GM06990 (cell line): ENCODE data around the gene PIM1.

Source experiments
- DNase-seq: peaks from one replicate; pipeline ENCODE4 v3.0.0-alpha.2; 2011; ENCODE audit not compliant: insufficient read length; ENCODE audit errors: extremely low read depth
- H3K27me3 ChIP-seq: replicated peaks from 2 replicates; pipeline ENCODE4 v1.6.0; 2011; ENCODE audit warnings: low read length; ENCODE audit not compliant: control insufficient read depth, insufficient read depth
- H3K36me3 ChIP-seq: 2 replicates; pipeline ENCODE4 v1.5.1; 2011; ENCODE audit warnings: low read length; ENCODE audit not compliant: control insufficient read depth, insufficient read depth
- H3K4me3 ChIP-seq: replicated peaks from 2 replicates; pipeline ENCODE4 v1.5.1; 2011; ENCODE audit warnings: low read depth, mild to moderate bottlenecking, control low read depth, low read length
- TF ChIP-seq, protein P1 (sequence below): IDR thresholded peaks from 2 replicates; pipeline ENCODE4 v1.5.1; 2011; ENCODE audit warnings: low read length, control low read depth, mild to moderate bottlenecking, inconsistent platforms; ENCODE audit not compliant: insufficient read depth, poor library complexity, severe bottlenecking

The PIM1 gene

DNA sequence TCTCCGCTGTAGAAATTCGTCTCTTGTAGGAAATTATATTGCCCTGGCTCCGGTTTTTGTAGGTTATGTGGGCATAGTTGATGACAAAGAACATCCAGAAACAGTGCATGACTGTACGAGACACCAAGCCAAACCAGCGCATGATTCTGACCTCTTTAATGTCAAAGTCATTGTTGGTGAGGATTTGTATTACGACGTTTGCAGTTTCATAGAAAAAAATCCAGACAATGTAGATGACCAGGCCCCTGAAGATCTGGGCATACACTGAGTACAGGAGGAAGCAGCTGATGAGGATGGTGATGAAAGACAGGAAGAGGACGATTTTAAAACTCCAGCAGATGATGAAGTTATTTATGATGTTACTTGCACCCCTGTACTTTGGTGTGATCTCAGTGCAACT lies 48.6 kb downstream of the PIM1 start:
- Histone ChIP-seq H3K36me3 (no peaks in the 10 kb centered on the region), H3K4me3 (no peak overlapping the region), H3K27me3 (no peaks in the 10 kb centered on the region)
- TF ChIP-seq, protein P1, sequence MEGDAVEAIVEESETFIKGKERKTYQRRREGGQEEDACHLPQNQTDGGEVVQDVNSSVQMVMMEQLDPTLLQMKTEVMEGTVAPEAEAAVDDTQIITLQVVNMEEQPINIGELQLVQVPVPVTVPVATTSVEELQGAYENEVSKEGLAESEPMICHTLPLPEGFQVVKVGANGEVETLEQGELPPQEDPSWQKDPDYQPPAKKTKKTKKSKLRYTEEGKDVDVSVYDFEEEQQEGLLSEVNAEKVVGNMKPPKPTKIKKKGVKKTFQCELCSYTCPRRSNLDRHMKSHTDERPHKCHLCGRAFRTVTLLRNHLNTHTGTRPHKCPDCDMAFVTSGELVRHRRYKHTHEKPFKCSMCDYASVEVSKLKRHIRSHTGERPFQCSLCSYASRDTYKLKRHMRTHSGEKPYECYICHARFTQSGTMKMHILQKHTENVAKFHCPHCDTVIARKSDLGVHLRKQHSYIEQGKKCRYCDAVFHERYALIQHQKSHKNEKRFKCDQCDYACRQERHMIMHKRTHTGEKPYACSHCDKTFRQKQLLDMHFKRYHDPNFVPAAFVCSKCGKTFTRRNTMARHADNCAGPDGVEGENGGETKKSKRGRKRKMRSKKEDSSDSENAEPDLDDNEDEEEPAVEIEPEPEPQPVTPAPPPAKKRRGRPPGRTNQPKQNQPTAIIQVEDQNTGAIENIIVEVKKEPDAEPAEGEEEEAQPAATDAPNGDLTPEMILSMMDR = no peak
- no peak for DNase-seq

- TF ChIP-seq, protein P1 = no peak
- DNase-seq = no peak
- Histone ChIP-seq H3K27me3 (no peaks in the 10 kb centered on the region), H3K4me3 (peak overlapping the region; percentile 79), H3K36me3 (no peaks in the 10 kb centered on the region)
Measured at GRCh38 chr6:37221585-37222124, 51.7 kb downstream of the PIM1 start.

GRCh38 chr6:37222125-37222967 lies 52.4 kb downstream of the PIM1 start:
- H3K4me3 ChIP-seq = peak overlapping the region; percentile 79
- H3K36me3 ChIP-seq = no peaks in the 10 kb centered on the region
- DNase-seq = peak; percentile 84
- H3K27me3 ChIP-seq = no peaks in the 10 kb centered on the region
- TF ChIP-seq, protein P1 = no peak

DNA sequence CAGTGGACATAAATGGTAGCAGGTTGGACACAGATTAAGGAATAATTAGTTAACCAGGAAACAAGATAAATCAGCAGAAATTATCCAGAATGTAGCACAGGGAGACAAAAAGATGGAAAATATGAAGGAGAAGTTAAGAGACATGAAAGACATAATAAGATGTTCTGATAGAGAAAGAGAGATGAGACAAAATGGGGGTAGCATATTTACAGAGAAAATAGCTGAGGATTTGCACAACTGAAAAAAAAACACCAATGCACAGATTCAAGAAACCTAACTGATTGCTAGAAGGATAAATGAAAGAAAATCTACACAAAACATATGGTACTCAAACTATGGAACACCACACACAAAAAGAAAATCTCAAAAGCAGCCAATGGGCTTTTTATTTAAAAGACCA lies 53.0 kb downstream of the PIM1 start:
- TF ChIP-seq, protein P1 = no peak

More for the DNA sequence above, 53.0 kb downstream of the PIM1 start:
- no peaks in the 10 kb centered on the region for H3K27me3 ChIP-seq
- H3K36me3 ChIP-seq = no peaks in the 10 kb centered on the region
- peak overlapping the region; percentile 79 for H3K4me3 ChIP-seq
- no peak for DNase-seq
